IMR-90 (cell line): ENCODE results near the gene BPIFB2. TPM values are rescaled to one million over a fixed set of nuclear protein-coding genes. Genes with fewer than 3 reads are reported as not detected.

ENCODE experiments used
- ATAC-seq: fragments of 200-7000 bp; cut with Tn5 transposase; 2 replicates; pipeline ENCODE4 v1.9.1; 2020; ENCODE audit warnings: low read depth, mild to moderate bottlenecking, moderate library complexity
- BruUV-seq: library from RNA; stranded (reverse); fragments of 400-500 nt; replicated peaks from 2 replicates; lab custom pipeline; 2021; lab: Mats Ljungman, UMichigan
- CTCF ChIA-PET: fragments of 300-600 bp; formaldehyde crosslinking; extraction: SDS; loops from one replicate; lab custom pipeline; 2021; ENCODE audit warnings: antibody characterized with exemption; lab: Yijun Ruan, JAX
- POLR2A ChIA-PET: fragments of 300-600 bp; sonication (Branson Sonifier 250); formaldehyde crosslinking; loops from one replicate; lab custom pipeline; 2022; ENCODE audit warnings: antibody characterized with exemption; ENCODE audit not compliant: unreplicated experiment; lab: Charles Lee
- DNase-seq: peaks from one replicate; pipeline ENCODE4 v3.0.0; 2013
- H2AFZ ChIP-seq: replicated peaks from 2 replicates; pipeline ENCODE3; 2013; ENCODE audit warnings: low read length, mild to moderate bottlenecking; ENCODE audit not compliant: poor library complexity
- H2AK5ac ChIP-seq: 2 replicates; pipeline ENCODE4 v1.6.1; 2013; ENCODE audit warnings: low read depth, low read length, inconsistent platforms
- H2AK9ac ChIP-seq: replicated peaks from 2 replicates; pipeline ENCODE3; 2013; ENCODE audit warnings: mild to moderate bottlenecking, low read depth, low read length, moderate library complexity; ENCODE audit not compliant: poor library complexity
- H2BK120ac ChIP-seq: 2 replicates; pipeline ENCODE4 v1.6.1; 2013; ENCODE audit warnings: low read depth, low read length, inconsistent platforms
- H2BK15ac ChIP-seq: 3 replicates; pipeline ENCODE4 v1.6.1; 2013; ENCODE audit warnings: low read depth, low read length, inconsistent platforms
- H2BK20ac ChIP-seq: 2 replicates; pipeline ENCODE4 v1.6.1; 2013; ENCODE audit warnings: low read depth, mild to moderate bottlenecking, inconsistent platforms, low read length, moderate library complexity
- H2BK5ac ChIP-seq: 2 replicates; pipeline ENCODE4 v1.6.1; 2013; ENCODE audit warnings: mild to moderate bottlenecking, low read depth, low read length, inconsistent platforms; ENCODE audit not compliant: poor library complexity, severe bottlenecking
- H3K14ac ChIP-seq: replicated peaks from 2 replicates; pipeline ENCODE4 v1.6.1; 2013; ENCODE audit warnings: low read depth, low read length, inconsistent platforms
- H3K18ac ChIP-seq: 2 replicates; pipeline ENCODE4 v1.6.1; 2013; ENCODE audit warnings: low read depth, low read length, control low read depth
- H3K23ac ChIP-seq: 2 replicates; pipeline ENCODE4 v1.6.1; 2013; ENCODE audit warnings: low read depth, low read length, inconsistent platforms
- H3K27ac ChIP-seq: 2 replicates; pipeline ENCODE4 v1.5.1; 2013; ENCODE audit warnings: mild to moderate bottlenecking, control low read depth, low read length; ENCODE audit not compliant: insufficient read depth
- H3K27me3 ChIP-seq: 2 replicates; pipeline ENCODE4 v1.6.1; 2013; ENCODE audit warnings: low read length; ENCODE audit not compliant: control insufficient read depth, insufficient read depth
- H3K36me3 ChIP-seq: 2 replicates; pipeline ENCODE4 v1.6.1; 2013; ENCODE audit warnings: low read length, mixed read lengths; ENCODE audit not compliant: control insufficient read depth, insufficient read depth
- H3K4ac ChIP-seq: 2 replicates; pipeline ENCODE4 v1.6.1; 2013; ENCODE audit warnings: low read depth, low read length, inconsistent platforms
- H3K4me1 ChIP-seq: 2 replicates; pipeline ENCODE4 v1.6.1; 2013; ENCODE audit warnings: low read length, mixed read lengths; ENCODE audit not compliant: control insufficient read depth, insufficient read depth
- H3K4me2 ChIP-seq: 2 replicates; pipeline ENCODE4 v1.6.1; 2013; ENCODE audit warnings: low read depth, mild to moderate bottlenecking, control low read depth, low read length, moderate library complexity
- H3K4me3 ChIP-seq: 2 replicates; pipeline ENCODE4 v1.5.1; 2013; ENCODE audit warnings: low read depth, mild to moderate bottlenecking, control low read depth, low read length, moderate library complexity; ENCODE audit not compliant: insufficient read depth
- H3K56ac ChIP-seq: 2 replicates; pipeline ENCODE4 v1.6.1; 2013; ENCODE audit warnings: low read length, inconsistent platforms; ENCODE audit not compliant: insufficient read depth; ENCODE audit errors: extremely low read depth
- H3K79me1 ChIP-seq, 2 experiments: 2 replicates each; pipeline ENCODE4 v1.6.1; 2013; ENCODE audit warnings: low read length in 2 of 2, inconsistent platforms in 1 of 2, low read depth in 1 of 2
- H3K9ac ChIP-seq: 2 replicates; pipeline ENCODE4 v1.6.1; 2013; ENCODE audit warnings: low read depth, low read length, control low read depth
- H3K9me1 ChIP-seq: 2 replicates; pipeline ENCODE4 v1.6.1; 2013; ENCODE audit warnings: low read length, inconsistent platforms; ENCODE audit not compliant: insufficient read depth
- H3K9me3 ChIP-seq: 2 replicates; pipeline ENCODE4 v1.6.1; 2013; ENCODE audit warnings: low read length; ENCODE audit not compliant: control insufficient read depth, insufficient read depth
- H4K20me1 ChIP-seq: 2 replicates; pipeline ENCODE4 v1.6.1; 2013; ENCODE audit warnings: low read length, inconsistent platforms; ENCODE audit not compliant: insufficient read depth
- H4K5ac ChIP-seq: 2 replicates; pipeline ENCODE4 v1.6.1; 2013; ENCODE audit warnings: mild to moderate bottlenecking, low read depth, low read length, control low read depth
- H4K8ac ChIP-seq, 2 experiments: 2 replicates each; pipeline ENCODE4 v1.6.1; 2013; ENCODE audit warnings: low read depth in 2 of 2, low read length in 2 of 2, control low read depth in 1 of 2, inconsistent platforms in 1 of 2
- H4K91ac ChIP-seq: 2 replicates; pipeline ENCODE4 v1.6.1; 2013; ENCODE audit warnings: low read depth, low read length, inconsistent platforms; ENCODE audit not compliant: insufficient read depth
- BHLHE40 ChIP-seq: fragments of 150-350 bp; IDR thresholded peaks from 2 replicates; pipeline ENCODE4 v1.6.1; 2016; ENCODE audit warnings: mild to moderate bottlenecking, low read depth, low read length
- CEBPB ChIP-seq: IDR thresholded peaks from 2 replicates; pipeline ENCODE4 v1.6.1; 2012; ENCODE audit warnings: low read depth, low read length, improper control_type of control experiment
- CHD1 ChIP-seq: IDR thresholded peaks from 2 replicates; pipeline ENCODE4 v1.6.1; 2012; ENCODE audit warnings: low read depth, low read length, improper control_type of control experiment
- CTCF ChIP-seq: conservative IDR thresholded peaks from 2 replicates; pipeline ENCODE4 v1.5.1; 2012; ENCODE audit warnings: mild to moderate bottlenecking, low read depth, low read length, improper control_type of control experiment
- FOS ChIP-seq: fragments of 150-350 bp; IDR thresholded peaks from 2 replicates; pipeline ENCODE4 v1.6.1; 2016; ENCODE audit warnings: low read depth, low read length
- MAFK ChIP-seq: IDR thresholded peaks from 2 replicates; pipeline ENCODE4 v1.6.1; 2012; ENCODE audit warnings: low read depth, low read length, improper control_type of control experiment
- MAZ ChIP-seq: IDR thresholded peaks from 2 replicates; pipeline ENCODE4 v1.6.1; 2012; ENCODE audit warnings: low read depth, mild to moderate bottlenecking, low read length, improper control_type of control experiment, moderate library complexity, borderline replicate concordance
- MXI1 ChIP-seq: IDR thresholded peaks from 2 replicates; pipeline ENCODE4 v1.6.1; 2012; ENCODE audit warnings: low read depth, mild to moderate bottlenecking, low read length, moderate library complexity, borderline replicate concordance
- NFE2L2 ChIP-seq: fragments of 150-350 bp; IDR thresholded peaks from 2 replicates; pipeline ENCODE4 v1.6.1; 2016; ENCODE audit warnings: low read depth, mild to moderate bottlenecking, low read length
- POLR2A ChIP-seq: IDR thresholded peaks from 2 replicates; pipeline ENCODE4 v1.6.1; 2012; ENCODE audit warnings: mild to moderate bottlenecking, low read depth, low read length
- RAD21 ChIP-seq: IDR thresholded peaks from 2 replicates; pipeline ENCODE4 v1.6.1; 2012; ENCODE audit warnings: low read length, improper control_type of control experiment
- RCOR1 ChIP-seq: IDR thresholded peaks from 2 replicates; pipeline ENCODE4 v1.6.1; 2012; ENCODE audit warnings: mild to moderate bottlenecking, low read length, improper control_type of control experiment; ENCODE audit not compliant: insufficient replicate concordance
- RFX5 ChIP-seq: IDR thresholded peaks from 2 replicates; pipeline ENCODE4 v1.8.0; 2012; ENCODE audit warnings: low read depth, mild to moderate bottlenecking, low read length, moderate library complexity
- SMC3 ChIP-seq: fragments of 150-350 bp; IDR thresholded peaks from 2 replicates; pipeline ENCODE4 v1.6.1; 2016; ENCODE audit warnings: low read depth, mild to moderate bottlenecking, antibody characterized with exemption, low read length, moderate library complexity
- USF2 ChIP-seq: fragments of 150-350 bp; IDR thresholded peaks from 2 replicates; pipeline ENCODE4 v1.6.1; 2017; ENCODE audit warnings: mild to moderate bottlenecking, antibody characterized with exemption, low read length, low read depth
- WGBS, 2 experiments: methylation state at CpG; one replicate each; pipeline versions ENCODE4 v1.1.5 to v1.1.7; 2013; ENCODE audit warnings: missing lambda C conversion rate in 2 of 2; ENCODE audit not compliant: insufficient read length in 1 of 2; ENCODE audit errors: extremely low coverage in 2 of 2; 5-methylcytosine and 5-hydroxymethylcytosine counted together
- dilution Hi-C: fragments of 300-500 bp; cut with HindIII; formaldehyde crosslinking; loops from one replicate; pipeline ENCODE4 v1.14.3; 2018; ENCODE audit warnings: low sequenced_read_pairs; ENCODE audit not compliant: unreplicated experiment
- in situ Hi-C: fragments of 300-500 bp; cut with MboI; formaldehyde crosslinking; loops from 3 replicates; pipeline ENCODE4 v1.14.3; 2019; ENCODE audit warnings: low sequenced_read_pairs, inconsistent platforms, mixed read lengths
- intact Hi-C: fragments of 100-400 bp; cut with micrococcal nuclease; formaldehyde crosslinking; loops from 2 replicates; pipeline ENCODE4 v1.10.0; 2022
- polyA plus RNA-seq, 3 experiments: library from polyadenylated mRNA; depleted of rRNA; stranded (reverse); fragments of >200 nt; gene quantifications; 2 replicates each; pipeline ENCODE4 v1.2.3, GENCODE V29; 2012; ENCODE audit warnings: low replicate concordance in 1 of 3
- total RNA-seq: library from RNA; depleted of rRNA; stranded (reverse); fragments of >200 nt; gene quantifications from 2 replicates; pipeline ENCODE4 v1.2.3, GENCODE V29; 2012
- TF ChIP-seq, protein P1 (sequence below): fragments of 150-350 bp; IDR thresholded peaks from 2 replicates; pipeline ENCODE4 v1.6.1; 2016; ENCODE audit warnings: low read depth, mild to moderate bottlenecking, low read length, moderate library complexity, borderline replicate concordance

The BPIFB2 gene
- total and polyA plus RNA-seq, 2 of the 4 experiments (the other 2 are of a cell fraction), result not detected

DNA sequence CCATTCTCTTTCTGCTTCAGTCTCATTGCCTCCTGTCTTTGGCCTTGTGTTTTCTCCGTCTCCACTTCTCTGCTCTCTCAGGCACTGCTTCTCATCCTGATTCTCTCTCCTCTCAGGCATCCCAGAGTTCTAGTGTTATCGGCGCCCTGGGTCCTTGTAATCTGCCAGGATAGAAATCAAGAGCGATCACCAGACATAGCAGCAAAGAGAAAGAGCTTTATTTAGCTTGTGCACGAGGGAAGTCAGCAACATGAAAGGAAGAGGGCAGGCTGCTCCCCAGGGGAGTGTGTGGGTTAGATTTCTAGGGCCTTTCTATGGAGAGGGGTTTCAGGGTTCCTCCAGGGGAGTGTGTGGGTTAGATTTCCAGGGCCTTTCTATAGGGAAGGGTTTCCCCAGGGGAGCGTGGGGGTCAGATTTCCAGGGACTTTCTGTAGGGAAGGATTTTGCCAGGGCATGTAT is 35.8 kb upstream of the BPIFB2 start:
- Histone ChIP-seq H3K14ac (no peak overlapping the region), H3K27me3 (peaks cover 15% of the 10 kb centered on the region), H2AK5ac (no peak overlapping the region), H2BK120ac (no peak overlapping the region), H3K4me1 (no peaks in the 10 kb centered on the region), H2AK9ac (no peak overlapping the region), H2AFZ (peak overlapping the region; percentile 12), H4K5ac (no peak overlapping the region), H3K4ac (no peak overlapping the region), H3K56ac (no peak overlapping the region), H3K4me2 (no peak overlapping the region; the same call in 1 of the 2 replicates), H4K8ac (no peak overlapping the region), H4K91ac (no peak overlapping the region), H3K9me1 (no peaks in the 10 kb centered on the region), H3K9me3 (no peaks in the 10 kb centered on the region), H4K20me1 (no peaks in the 10 kb centered on the region), H3K4me3 (no peak overlapping the region), H3K23ac (no peak overlapping the region), H3K9ac (no peak overlapping the region), H3K79me1 (no peaks in the 10 kb centered on the region), H2BK20ac (no peak overlapping the region), H2BK5ac (no peak overlapping the region), H3K18ac (no peak overlapping the region; the same call in 1 of the 2 replicates), H2BK15ac (no peak overlapping the region), H3K27ac (no peak overlapping the region), H3K36me3 (no peaks in the 10 kb centered on the region)
- 20% methylated on average over 1 of the region's 6 CpGs; no CpG with 5 or more reads in 1 of the 2 experiments for WGBS, 2 experiments
- intact Hi-C loops, result no loop called here
- TF ChIP-seq MXI1, result no peak
- no peak for TF ChIP-seq POLR2A
- TF ChIP-seq RCOR1, result no peak
- TF ChIP-seq, protein P1, sequence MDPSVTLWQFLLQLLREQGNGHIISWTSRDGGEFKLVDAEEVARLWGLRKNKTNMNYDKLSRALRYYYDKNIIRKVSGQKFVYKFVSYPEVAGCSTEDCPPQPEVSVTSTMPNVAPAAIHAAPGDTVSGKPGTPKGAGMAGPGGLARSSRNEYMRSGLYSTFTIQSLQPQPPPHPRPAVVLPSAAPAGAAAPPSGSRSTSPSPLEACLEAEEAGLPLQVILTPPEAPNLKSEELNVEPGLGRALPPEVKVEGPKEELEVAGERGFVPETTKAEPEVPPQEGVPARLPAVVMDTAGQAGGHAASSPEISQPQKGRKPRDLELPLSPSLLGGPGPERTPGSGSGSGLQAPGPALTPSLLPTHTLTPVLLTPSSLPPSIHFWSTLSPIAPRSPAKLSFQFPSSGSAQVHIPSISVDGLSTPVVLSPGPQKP, result no peak
- no peak for TF ChIP-seq CTCF
- TF ChIP-seq RFX5, result no peak
- no peak for TF ChIP-seq USF2
- no peak for TF ChIP-seq CHD1
- no peak for TF ChIP-seq NFE2L2
- TF ChIP-seq CEBPB, result no peak
- TF ChIP-seq FOS, result no peak
- no peak for TF ChIP-seq MAZ
- no peak for TF ChIP-seq MAFK
- TF ChIP-seq RAD21, result no peak
- TF ChIP-seq BHLHE40, result no peak
- no peak for TF ChIP-seq SMC3
- in situ Hi-C loops, result no loop called here
- DNase-seq, result no peak
- dilution Hi-C loops, result no loop called here
- ChIA-PET POLR2A (no interaction called here), CTCF (no interaction called here)
- peak; percentile 32; the same call in 1 of the 2 replicates for ATAC-seq
- no TSS peak for BruUV-seq
